ENCODE measurements around the gene C12orf57.

C12orf57 gene

DNA sequence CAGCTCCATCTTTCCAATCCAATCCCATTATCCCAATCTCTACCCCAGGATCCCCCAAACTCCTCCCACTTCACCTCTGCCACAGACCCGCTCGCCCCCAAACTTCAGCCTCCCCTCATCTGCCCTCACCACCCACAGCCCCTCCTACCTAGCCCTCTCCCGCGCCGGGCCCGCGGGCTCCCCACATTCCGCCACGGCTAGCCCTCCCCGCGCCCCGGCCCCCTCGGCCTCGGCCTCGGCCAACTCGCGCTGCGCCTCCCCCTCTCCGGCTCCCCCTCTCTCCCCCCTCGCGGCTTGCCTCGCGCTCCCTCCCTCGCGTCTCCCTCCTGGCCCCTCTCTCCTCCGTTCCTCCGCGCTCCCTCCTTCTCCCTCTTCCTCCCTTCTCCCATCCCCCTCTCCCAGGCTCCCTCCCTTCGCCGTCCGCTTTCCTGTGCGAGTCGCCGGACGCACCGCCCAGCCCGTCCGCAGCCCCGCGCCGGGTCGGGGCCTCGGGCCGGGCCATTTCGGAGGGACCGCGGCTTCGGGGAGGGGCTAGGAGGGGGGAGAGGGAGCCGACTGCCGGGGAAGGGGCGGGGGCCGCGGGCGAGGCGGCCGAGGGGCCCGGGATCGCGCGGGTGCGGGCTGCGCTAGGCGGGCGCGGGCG lies 16.3 kb upstream of the C12orf57 start, which contains the start of gene ATN1:
TSS of gene ATN1 (plus strand) at position 581 of the 643 bp plus-strand sequence. CDS start 6,043 bp downstream, outside the sequence.
- peak; percentile 67 for DNase-seq (ENCODE audit: low read depth)
- TF ChIP-seq, protein P1, sequence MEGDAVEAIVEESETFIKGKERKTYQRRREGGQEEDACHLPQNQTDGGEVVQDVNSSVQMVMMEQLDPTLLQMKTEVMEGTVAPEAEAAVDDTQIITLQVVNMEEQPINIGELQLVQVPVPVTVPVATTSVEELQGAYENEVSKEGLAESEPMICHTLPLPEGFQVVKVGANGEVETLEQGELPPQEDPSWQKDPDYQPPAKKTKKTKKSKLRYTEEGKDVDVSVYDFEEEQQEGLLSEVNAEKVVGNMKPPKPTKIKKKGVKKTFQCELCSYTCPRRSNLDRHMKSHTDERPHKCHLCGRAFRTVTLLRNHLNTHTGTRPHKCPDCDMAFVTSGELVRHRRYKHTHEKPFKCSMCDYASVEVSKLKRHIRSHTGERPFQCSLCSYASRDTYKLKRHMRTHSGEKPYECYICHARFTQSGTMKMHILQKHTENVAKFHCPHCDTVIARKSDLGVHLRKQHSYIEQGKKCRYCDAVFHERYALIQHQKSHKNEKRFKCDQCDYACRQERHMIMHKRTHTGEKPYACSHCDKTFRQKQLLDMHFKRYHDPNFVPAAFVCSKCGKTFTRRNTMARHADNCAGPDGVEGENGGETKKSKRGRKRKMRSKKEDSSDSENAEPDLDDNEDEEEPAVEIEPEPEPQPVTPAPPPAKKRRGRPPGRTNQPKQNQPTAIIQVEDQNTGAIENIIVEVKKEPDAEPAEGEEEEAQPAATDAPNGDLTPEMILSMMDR (conservative IDR thresholded peaks at IDR 0.05; ENCODE audit: control insufficient read depth, insufficient read depth, low read depth, low read length): no peak
- peak within 1 kb of the TSS; percentile 88 for H3K4me3 ChIP-seq (ENCODE audit: control insufficient read depth, low read depth, low read length)

DNA sequence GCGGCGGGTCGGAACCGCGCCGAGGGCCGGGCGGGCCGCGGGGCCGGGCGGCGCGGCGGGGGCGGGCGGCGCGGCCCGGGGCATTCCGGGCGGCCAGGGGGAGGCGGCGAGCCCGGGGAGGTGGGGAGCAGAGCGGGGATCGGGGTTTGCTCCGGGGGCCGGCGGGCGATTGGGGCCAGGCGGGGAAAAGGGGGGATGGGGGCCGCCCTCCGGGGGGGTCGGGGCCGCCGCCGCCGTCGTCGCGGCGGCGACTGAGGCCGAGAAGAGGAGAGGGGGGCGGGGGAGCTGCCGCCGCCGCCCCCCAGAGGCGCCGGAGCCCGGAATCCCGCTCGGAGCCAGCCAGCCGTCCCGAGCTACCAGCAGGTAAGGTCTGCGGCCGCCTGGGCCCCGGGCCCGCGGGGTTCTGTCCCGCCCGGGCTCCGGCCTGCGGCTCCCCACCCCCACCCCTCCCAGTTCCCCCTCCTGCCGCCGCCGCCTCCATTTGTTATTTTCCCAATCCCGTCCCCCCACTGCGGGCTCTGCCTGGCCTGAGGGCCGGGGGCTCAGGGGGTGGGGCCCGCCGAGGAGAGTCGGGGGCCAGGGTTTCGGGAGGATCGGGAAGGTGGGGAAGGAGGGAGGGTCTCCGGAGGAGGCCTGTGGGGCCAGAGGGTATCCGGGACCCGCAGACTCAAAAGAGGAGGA lies 15.7 kb upstream of the C12orf57 start:
- TF ChIP-seq, protein P1 (conservative IDR thresholded peaks at IDR 0.05; ENCODE audit: control insufficient read depth, insufficient read depth, low read depth, low read length): no peak
- DNase-seq (ENCODE audit: low read depth): no peak
- H3K4me3 ChIP-seq (ENCODE audit: control insufficient read depth, low read depth, low read length): peak overlapping the region; percentile 88

DNA sequence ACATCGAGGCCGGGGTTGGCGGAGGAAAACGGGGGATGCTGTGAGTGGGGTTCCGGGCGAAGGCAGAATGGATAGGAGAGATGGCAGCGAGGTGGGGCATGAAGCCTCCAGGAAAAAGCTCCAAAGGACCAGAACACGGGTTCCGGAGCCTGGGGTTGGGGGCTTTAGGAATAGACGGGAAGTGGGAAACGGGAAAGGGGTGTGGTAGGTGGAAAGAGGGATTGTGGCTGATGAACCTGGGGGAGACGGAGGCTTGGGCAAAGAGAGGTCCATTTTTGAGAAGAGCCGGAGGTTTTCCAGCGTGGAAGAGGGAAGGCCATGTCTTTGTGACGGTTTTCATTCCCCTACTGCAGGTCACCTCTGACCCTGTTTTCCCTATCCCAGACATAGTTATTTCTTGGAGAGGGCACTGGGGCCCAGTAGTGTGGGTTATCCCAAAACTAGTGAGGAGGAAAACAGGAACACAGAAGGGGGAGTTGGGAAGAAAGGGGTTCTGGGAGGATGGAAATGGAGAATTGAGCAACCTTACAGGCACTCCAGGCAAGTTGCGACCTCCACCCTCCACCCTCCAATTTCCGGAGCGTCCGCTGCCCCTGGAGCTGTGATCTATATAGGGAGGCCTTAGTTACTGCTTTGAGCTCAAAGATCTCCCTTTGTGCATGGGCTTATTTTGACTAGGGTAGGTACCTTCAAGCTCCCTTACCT lies 15.0 kb upstream of the C12orf57 start:
- no peak for DNase-seq (ENCODE audit: low read depth)
- H3K4me3 ChIP-seq (ENCODE audit: control insufficient read depth, low read depth, low read length): peak overlapping the region; percentile 88
- TF ChIP-seq, protein P1 (conservative IDR thresholded peaks at IDR 0.05; ENCODE audit: control insufficient read depth, insufficient read depth, low read depth, low read length): no peak

DNA sequence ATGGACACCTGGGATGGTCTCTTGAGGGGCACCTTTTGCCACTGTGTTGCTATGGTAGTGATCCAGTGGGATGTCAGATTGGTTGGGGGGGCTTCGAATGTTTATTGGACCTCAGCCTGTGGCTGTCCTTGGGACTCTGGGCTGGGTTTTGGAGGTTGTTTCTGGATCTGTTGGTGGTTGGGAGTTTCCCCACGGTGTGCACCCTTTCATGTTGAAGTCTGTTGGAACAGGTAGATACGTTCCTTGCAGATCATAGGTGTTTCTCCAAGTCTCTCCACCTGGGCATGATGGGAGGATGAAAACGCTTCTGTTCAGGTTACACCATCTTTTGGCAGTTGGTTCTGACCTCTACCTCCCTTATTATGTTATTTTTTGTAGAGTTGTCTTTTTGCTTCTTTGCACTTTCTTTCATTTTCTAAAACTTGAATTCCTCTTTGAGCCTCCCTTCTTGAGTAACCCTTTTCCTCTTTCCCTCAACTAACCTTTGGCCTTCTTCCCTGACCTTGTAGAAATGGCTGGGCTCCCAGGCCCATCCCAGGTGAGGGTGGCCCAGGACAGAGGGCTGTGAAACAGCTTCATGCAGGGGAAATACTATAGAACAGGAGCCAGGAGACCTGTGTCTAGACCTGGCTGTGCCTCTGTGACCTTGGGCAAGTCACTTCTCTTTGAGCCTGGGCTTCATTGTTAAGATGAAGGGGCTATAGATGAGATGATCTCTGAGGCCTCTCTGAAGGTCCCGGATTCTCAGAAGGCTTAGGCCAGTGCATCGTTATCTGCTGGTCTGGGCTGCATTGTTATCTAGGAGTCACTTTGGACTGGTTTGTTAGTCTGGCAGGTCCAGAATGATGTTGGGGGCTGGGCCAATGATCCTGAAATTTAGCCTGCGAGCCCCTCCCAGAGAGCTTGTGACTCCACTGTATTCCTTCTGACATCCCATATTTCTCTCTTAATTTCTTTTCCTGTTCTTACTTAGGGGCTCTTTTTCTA lies 14.1 kb upstream of the C12orf57 start:
- TF ChIP-seq, protein P1 (conservative IDR thresholded peaks at IDR 0.05; ENCODE audit: control insufficient read depth, insufficient read depth, low read depth, low read length): no peak
- peak overlapping the region; percentile 88 for H3K4me3 ChIP-seq (ENCODE audit: control insufficient read depth, low read depth, low read length)
- no peak for DNase-seq (ENCODE audit: low read depth)

DNA sequence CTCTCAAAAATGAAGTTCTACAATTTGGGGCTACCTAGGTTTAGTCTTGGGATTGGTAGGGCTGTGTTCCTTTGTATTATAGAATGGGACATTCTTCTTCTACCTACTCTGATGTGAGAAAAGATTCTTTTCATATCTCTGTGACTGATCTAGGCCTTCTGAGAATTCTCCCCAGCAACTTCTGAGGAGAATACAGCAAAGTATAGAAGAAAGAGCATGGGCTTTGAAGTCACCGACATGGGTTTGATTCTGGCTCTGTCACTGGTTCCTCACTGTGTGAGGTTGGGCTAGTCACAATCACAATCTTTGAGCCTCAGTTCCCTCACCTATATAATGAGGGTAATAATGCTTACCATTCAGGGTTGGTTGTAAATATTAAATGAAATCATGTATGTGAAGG lies 11.1 kb upstream of the C12orf57 start:
- TF ChIP-seq, protein P1 (conservative IDR thresholded peaks at IDR 0.05; ENCODE audit: control insufficient read depth, insufficient read depth, low read depth, low read length): no peak
- DNase-seq (ENCODE audit: low read depth): no peak
- no peak overlapping the region for H3K4me3 ChIP-seq (ENCODE audit: control insufficient read depth, low read depth, low read length)

DNA sequence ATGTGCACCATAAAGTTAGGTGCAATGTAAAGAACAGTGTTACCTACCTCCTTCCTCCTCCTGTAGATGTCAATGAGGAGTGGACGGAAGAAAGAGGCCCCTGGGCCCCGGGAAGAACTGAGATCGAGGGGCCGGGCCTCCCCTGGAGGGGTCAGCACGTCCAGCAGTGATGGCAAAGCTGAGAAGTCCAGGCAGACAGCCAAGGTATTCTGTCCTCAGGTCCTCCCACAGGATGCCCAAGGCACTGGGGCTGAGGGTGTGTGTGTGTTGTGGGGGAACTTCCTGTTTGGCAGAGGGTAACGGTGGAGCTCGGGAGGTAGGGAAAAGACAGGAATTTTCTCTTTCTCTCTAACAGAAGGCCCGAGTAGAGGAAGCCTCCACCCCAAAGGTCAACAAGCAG lies 9.7 kb upstream of the C12orf57 start:
- TF ChIP-seq, protein P1 (conservative IDR thresholded peaks at IDR 0.05; ENCODE audit: control insufficient read depth, insufficient read depth, low read depth, low read length): no peak
- no peak overlapping the region for H3K4me3 ChIP-seq (ENCODE audit: control insufficient read depth, low read depth, low read length)
- DNase-seq (ENCODE audit: low read depth): peak; percentile 58
